Fibroblast of peridontal ligament (primary cell): ENCODE measurements around the gene SPEF1.

Experiments used
- DNase-seq: peaks from one replicate; pipeline ENCODE4 v3.0.0-alpha.2; 2010; ENCODE audit errors: extremely low read depth

The SPEF1 gene

GRCh38 chr20:3766422-3767109 lies 14.7 kb downstream of the SPEF1 start:
- no peak for DNase-seq

GRCh38 chr20:3765171-3765882 lies 15.9 kb downstream of the SPEF1 start:
- no peak for DNase-seq

- DNase-seq, result no peak
Measured at GRCh38 chr20:3764659-3765058, 16.6 kb downstream of the SPEF1 start.

GRCh38 chr20:3763671-3764601 lies 17.3 kb downstream of the SPEF1 start:
- no peak for DNase-seq

- DNase-seq, result no peak
Measured at GRCh38 chr20:3760655-3761348, 20.4 kb downstream of the SPEF1 start.

GRCh38 chr20:3759884-3760283 lies 21.4 kb downstream of the SPEF1 start:
- DNase-seq, result no peak

- DNase-seq, result no peak
Measured at GRCh38 chr20:3759316-3759823, 21.9 kb downstream of the SPEF1 start.

- no peak for DNase-seq
Measured at GRCh38 chr20:3758566-3758965, 22.7 kb downstream of the SPEF1 start.

GRCh38 chr20:3757268-3757667 lies 24.0 kb downstream of the SPEF1 start:
- DNase-seq, result no peak

GRCh38 chr20:3755814-3756480 lies 25.3 kb downstream of the SPEF1 start:
- no peak for DNase-seq

GRCh38 chr20:3755269-3755668 lies 26.0 kb downstream of the SPEF1 start:
- no peak for DNase-seq

- DNase-seq, result no peak
Measured at GRCh38 chr20:3754276-3754630, 27.0 kb downstream of the SPEF1 start.

- no peak for DNase-seq
Measured at GRCh38 chr20:3753501-3754275, 27.6 kb downstream of the SPEF1 start.

- peak; percentile 78 for DNase-seq
Measured at GRCh38 chr20:3753098-3753497, 28.1 kb downstream of the SPEF1 start.

GRCh38 chr20:3752386-3752759 lies 28.9 kb downstream of the SPEF1 start:
- DNase-seq, result no peak

- DNase-seq, result no peak
Measured at GRCh38 chr20:3751675-3752385, 29.4 kb downstream of the SPEF1 start.

GRCh38 chr20:3751305-3751674 lies 30.0 kb downstream of the SPEF1 start:
- DNase-seq, result no peak

GRCh38 chr20:3749689-3750531 lies 31.3 kb downstream of the SPEF1 start:
- DNase-seq, result no peak
